K562 (cell line): ENCODE data around the gene C15orf62. TPM values are rescaled to one million over a fixed set of nuclear protein-coding genes. Genes with fewer than 3 reads are reported as not detected.

Experiments
- ATF1 ChIP-seq, 2 experiments: fragments of 450-650 bp in 1 of 2; IDR thresholded peaks; 2 replicates each; pipeline ENCODE4 v1.6.1; 2016; ENCODE audit warnings: missing compliant biosample characterization in 1 of 2, missing genetic modification characterization in 1 of 2
- ATF7 ChIP-seq: fragments of 450-650 bp; IDR thresholded peaks from 2 replicates; pipeline ENCODE4 v1.7.1; 2014; ENCODE audit warnings: mild to moderate bottlenecking, moderate library complexity
- CBFB ChIP-seq: sonication (generic); formaldehyde crosslinking; IDR thresholded peaks from 2 replicates; pipeline ENCODE4 v1.4.0; 2020; ENCODE audit warnings: mild to moderate bottlenecking, missing genetic modification reagents
- ERF ChIP-seq: fragments of 450-650 bp; formaldehyde crosslinking; IDR thresholded peaks from 2 replicates; pipeline ENCODE4 v1.4.0; 2020; ENCODE audit warnings: mild to moderate bottlenecking, mixed read lengths
- HDAC1 ChIP-seq, 2 experiments: fragments of 450-650 bp; IDR thresholded peaks; 2 replicates each; pipeline ENCODE4 v1.6.1; 2016 to 2017; ENCODE audit warnings: inconsistent platforms in 1 of 2, mild to moderate bottlenecking in 1 of 2, moderate library complexity in 1 of 2
- HEY1 ChIP-seq: fragments of 250-450 bp; sonication (Bioruptor Pico); IDR thresholded peaks from 2 replicates; pipeline ENCODE4 v1.5.0; 2020; ENCODE audit warnings: mild to moderate bottlenecking, moderate library complexity, borderline replicate concordance
- HNRNPL ChIP-seq: fragments of 200-400 bp; formaldehyde crosslinking; IDR thresholded peaks from 2 replicates; pipeline ENCODE4 v1.6.1; 2017; ENCODE audit warnings: low read depth, mild to moderate bottlenecking, low read length
- HNRNPUL1 ChIP-seq: fragments of 200-400 bp; formaldehyde crosslinking; IDR thresholded peaks from 2 replicates; pipeline ENCODE4 v1.6.1; 2017; ENCODE audit warnings: low read length
- IRF2 ChIP-seq: sonication (generic); formaldehyde crosslinking; IDR thresholded peaks from 2 replicates; pipeline ENCODE4 v1.8.1; 2022; ENCODE audit warnings: mild to moderate bottlenecking, missing genetic modification reagents
- MAFG ChIP-seq: fragments of 450-650 bp; conservative IDR thresholded peaks from 2 replicates; pipeline ENCODE4 v1.6.1; 2016; ENCODE audit warnings: missing genetic modification characterization, missing compliant biosample characterization
- MBD2 ChIP-seq: sonication (generic); IDR thresholded peaks from 2 replicates; pipeline ENCODE4 v1.6.1; 2016; ENCODE audit warnings: low read depth, borderline replicate concordance
- MCM3 ChIP-seq: fragments of 450-650 bp; IDR thresholded peaks from 2 replicates; pipeline ENCODE4 v1.6.1; 2016
- MCM7 ChIP-seq, 2 experiments: fragments of 450-650 bp; IDR thresholded peaks; 2 replicates each; pipeline ENCODE4 v1.6.1; 2016 to 2018
- MIER1 ChIP-seq: fragments of 450-650 bp; IDR thresholded peaks from 2 replicates; pipeline ENCODE4 v1.6.1; 2016; ENCODE audit warnings: antibody characterized with exemption, mild to moderate bottlenecking, low read depth
- MTA2 ChIP-seq: fragments of 450-650 bp; IDR thresholded peaks from 2 replicates; pipeline ENCODE4 v1.6.1; 2016; ENCODE audit warnings: low read depth
- NBN ChIP-seq: fragments of 450-650 bp; IDR thresholded peaks from 2 replicates; pipeline ENCODE4 v1.6.1; 2016; ENCODE audit warnings: low read depth, mild to moderate bottlenecking
- NFE2L1 ChIP-seq: fragments of 450-650 bp; IDR thresholded peaks from 2 replicates; pipeline ENCODE4 v1.6.1; 2016; ENCODE audit warnings: missing genetic modification characterization, low read depth, mild to moderate bottlenecking, missing compliant biosample characterization, moderate library complexity, borderline replicate concordance
- PPARD ChIP-seq: fragments of 250-450 bp; sonication (Bioruptor Pico); IDR thresholded peaks from 2 replicates; pipeline ENCODE4 v1.8.0; 2022; ENCODE audit warnings: inconsistent platforms, mild to moderate bottlenecking, moderate library complexity
- TAL1 ChIP-seq: fragments of 450-650 bp; IDR thresholded peaks from 2 replicates; pipeline ENCODE4 v1.6.1; 2016; ENCODE audit warnings: mild to moderate bottlenecking
- TSC22D4 ChIP-seq: fragments of 450-650 bp; IDR thresholded peaks from 2 replicates; pipeline ENCODE4 v1.6.1; 2016; ENCODE audit warnings: missing genetic modification characterization, missing biosample characterization, control low read depth
- U2AF1 ChIP-seq: fragments of 200-400 bp; formaldehyde crosslinking; optimal IDR thresholded peaks from 2 replicates; pipeline ENCODE3; 2017; ENCODE audit warnings: mild to moderate bottlenecking, low read depth, low read length, moderate library complexity
- ZBTB1 ChIP-seq: sonication (generic); formaldehyde crosslinking; IDR thresholded peaks from 2 replicates; pipeline ENCODE4 v1.8.1; 2023; ENCODE audit warnings: missing genetic modification reagents, low read depth, mild to moderate bottlenecking, borderline replicate concordance
- ZNF134 ChIP-seq: fragments of 250-450 bp; sonication (Bioruptor Pico); conservative IDR thresholded peaks from 2 replicates; pipeline ENCODE4 v1.4.0; 2020
- ZNF140 ChIP-seq: fragments of 250-450 bp; sonication (Bioruptor Pico); IDR thresholded peaks from 2 replicates; pipeline ENCODE4 v1.8.0; 2021; ENCODE audit warnings: moderate library complexity, mild to moderate bottlenecking, inconsistent platforms
- ZNF507 ChIP-seq: conservative IDR thresholded peaks from 2 replicates; pipeline ENCODE4 v1.6.1; 2017; ENCODE audit warnings: missing genetic modification characterization, missing compliant biosample characterization
- ZNF695 ChIP-seq: fragments of 450-650 bp; formaldehyde crosslinking; IDR thresholded peaks from 2 replicates; pipeline ENCODE4 v1.4.0; 2020; ENCODE audit warnings: mild to moderate bottlenecking, moderate library complexity
- polyA plus RNA-seq, 8 experiments: library from polyadenylated mRNA; depleted of rRNA in 4 of 8; stranded (reverse) in 5 of 8; unstranded in 3 of 8; fragments of >200 nt; fragmentation: Nextera tagmentation in 2 of 8; fragmentation: Illumina TruSeq in 1 of 8; extraction: Ambion mirVana in 2 of 8; extraction: Trizol in 1 of 8; gene quantifications; 2 replicates each; pipeline versions ENCODE4 v1.2.1 to v1.2.3, GENCODE V29; 2011 to 2014; ENCODE audit warnings: inconsistent platforms in 1 of 8, missing spikeins in 1 of 8
- total RNA-seq, 7 experiments: library from RNA; depleted of rRNA in 6 of 7; stranded (reverse); fragments of >200 nt in 6 of 7; fragmentation: Illumina TruSeq in 2 of 7; extraction: Trizol in 2 of 7; gene quantifications; 2 replicates each; pipeline versions ENCODE4 v1.2.1 to v1.2.3, GENCODE V29; 2011 to 2021; ENCODE audit warnings: low replicate concordance in 1 of 7
- TF ChIP-seq, protein P1 (sequence below): fragments of 250-450 bp; sonication (Bioruptor Pico); IDR thresholded peaks from 2 replicates; pipeline ENCODE4 v1.5.0; 2021
- TF ChIP-seq, protein P2 (sequence below): fragments of 450-650 bp; IDR thresholded peaks from 2 replicates; pipeline ENCODE4 v1.6.1; 2018; ENCODE audit warnings: mild to moderate bottlenecking, low read depth; ENCODE audit not compliant: partially characterized antibody
- TF ChIP-seq, protein P3 (sequence below): IDR thresholded peaks from 2 replicates; pipeline ENCODE4 v1.6.1; 2011; ENCODE audit not compliant: insufficient read length; ENCODE audit errors: extremely low read depth

C15orf62 gene
- total and polyA plus RNA-seq, 9 of the 15 experiments (the other 6 are each of a cell fraction or from before 2014, with no cell fraction given), result 0.01 to 0.76 (median 0.30) TPM; not detected in 1

DNA sequence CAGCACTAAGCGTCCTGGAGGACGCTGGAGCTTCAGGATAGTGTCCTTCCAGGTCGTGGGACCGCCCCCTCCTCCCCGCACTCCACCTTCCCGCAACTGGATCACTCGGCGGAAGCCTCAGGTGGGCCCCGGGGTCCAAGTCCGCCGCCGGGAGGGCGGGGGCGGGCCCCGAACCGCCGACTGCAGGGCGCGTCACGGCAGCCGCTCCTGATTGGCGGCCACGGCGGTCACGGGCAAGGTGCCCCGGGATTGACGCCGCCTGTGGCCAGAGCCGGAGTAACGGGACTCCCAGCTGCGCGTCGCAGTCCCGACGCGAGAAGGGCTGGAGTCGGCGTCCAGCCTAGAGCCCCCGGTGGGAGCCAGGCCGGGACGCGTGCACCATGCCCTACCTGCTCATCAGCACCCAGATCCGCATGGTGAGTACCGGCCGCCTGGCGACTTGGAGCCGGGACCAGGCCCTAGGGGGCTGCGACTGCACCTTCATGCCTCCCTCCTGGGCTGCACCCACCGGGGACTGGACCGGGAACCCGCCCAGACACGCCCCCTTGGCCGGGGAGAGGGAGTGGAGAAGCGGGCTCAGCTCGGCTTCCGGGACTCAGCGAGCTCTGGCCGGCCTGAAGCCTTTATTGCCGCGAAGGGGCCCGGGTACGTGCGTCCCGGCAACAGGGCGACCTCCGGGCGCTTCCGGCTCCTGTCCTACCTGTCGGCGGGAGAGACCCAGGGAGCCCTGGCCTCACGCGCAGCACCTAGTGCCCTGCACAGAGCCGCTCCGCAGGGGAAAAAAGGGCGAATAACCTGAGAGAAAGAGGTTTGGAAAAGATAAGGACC lies 5.8 kb upstream of the C15orf62 start, which contains the start of gene GCHFR (continued):
- TF ChIP-seq, protein P1, sequence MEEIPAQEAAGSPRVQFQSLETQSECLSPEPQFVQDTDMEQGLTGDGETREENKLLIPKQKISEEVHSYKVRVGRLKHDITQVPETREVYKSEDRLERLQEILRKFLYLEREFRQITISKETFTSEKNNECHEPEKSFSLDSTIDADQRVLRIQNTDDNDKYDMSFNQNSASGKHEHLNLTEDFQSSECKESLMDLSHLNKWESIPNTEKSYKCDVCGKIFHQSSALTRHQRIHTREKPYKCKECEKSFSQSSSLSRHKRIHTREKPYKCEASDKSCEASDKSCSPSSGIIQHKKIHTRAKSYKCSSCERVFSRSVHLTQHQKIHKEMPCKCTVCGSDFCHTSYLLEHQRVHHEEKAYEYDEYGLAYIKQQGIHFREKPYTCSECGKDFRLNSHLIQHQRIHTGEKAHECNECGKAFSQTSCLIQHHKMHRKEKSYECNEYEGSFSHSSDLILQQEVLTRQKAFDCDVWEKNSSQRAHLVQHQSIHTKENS (CRISPR knock-in tag), result no peak
- peak; percentile 51; the same call in 1 of the 2 replicates for TF ChIP-seq ZBTB1 (CRISPR knock-in tag)
- peak; percentile 74 for TF ChIP-seq ATF7
- TF ChIP-seq HDAC1 (IDR thresholded peaks at IDR 0.05), result peak in 1 of 2 experiments; percentile 82; a peak in 2 of 4 replicates
- TF ChIP-seq NFE2L1 (tag), result no peak
- no peak for TF ChIP-seq CBFB (CRISPR knock-in tag)
- no peak for TF ChIP-seq HNRNPUL1
- TF ChIP-seq U2AF1, result peak; percentile 71
- no peak for TF ChIP-seq ZNF695 (CRISPR knock-in tag)
- no peak for TF ChIP-seq MTA2
- TF ChIP-seq HNRNPL, result peak; percentile 85
- TF ChIP-seq ERF (CRISPR knock-in tag), result no peak
- no peak for TF ChIP-seq TSC22D4 (tag)
- no peak for TF ChIP-seq MAFG (tag)
- no peak for TF ChIP-seq MIER1
- no peak for TF ChIP-seq MCM3
- TF ChIP-seq HEY1 (CRISPR knock-in tag), result no peak
- no peak for TF ChIP-seq IRF2 (CRISPR knock-in tag)
- TF ChIP-seq, protein P2, sequence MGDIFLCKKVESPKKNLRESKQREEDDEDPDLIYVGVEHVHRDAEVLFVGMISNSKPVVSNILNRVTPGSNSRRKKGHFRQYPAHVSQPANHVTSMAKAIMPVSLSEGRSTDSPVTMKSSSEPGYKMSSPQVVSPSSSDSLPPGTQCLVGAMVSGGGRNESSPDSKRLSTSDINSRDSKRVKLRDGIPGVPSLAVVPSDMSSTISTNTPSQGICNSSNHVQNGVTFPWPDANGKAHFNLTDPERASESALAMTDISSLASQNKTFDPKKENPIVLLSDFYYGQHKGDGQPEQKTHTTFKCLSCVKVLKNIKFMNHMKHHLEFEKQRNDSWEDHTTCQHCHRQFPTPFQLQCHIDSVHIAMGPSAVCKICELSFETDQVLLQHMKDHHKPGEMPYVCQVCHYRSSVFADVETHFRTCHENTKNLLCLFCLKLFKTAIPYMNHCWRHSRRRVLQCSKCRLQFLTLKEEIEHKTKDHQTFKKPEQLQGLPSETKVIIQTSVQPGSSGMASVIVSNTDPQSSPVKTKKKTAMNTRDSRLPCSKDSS, result no peak
- TF ChIP-seq ZNF507, result no peak
- no peak for TF ChIP-seq MCM7 (IDR thresholded peaks at IDR 0.05)
- TF ChIP-seq ZNF134 (CRISPR knock-in tag), result no peak
- no peak for TF ChIP-seq TAL1
- TF ChIP-seq NBN, result no peak
- TF ChIP-seq ATF1 (CRISPR knock-in tag; IDR thresholded peaks at IDR 0.05), result peak; percentile 49
- TF ChIP-seq ATF1 (tag; IDR thresholded peaks at IDR 0.05), result peak; percentile 91
- TF ChIP-seq, protein P3, sequence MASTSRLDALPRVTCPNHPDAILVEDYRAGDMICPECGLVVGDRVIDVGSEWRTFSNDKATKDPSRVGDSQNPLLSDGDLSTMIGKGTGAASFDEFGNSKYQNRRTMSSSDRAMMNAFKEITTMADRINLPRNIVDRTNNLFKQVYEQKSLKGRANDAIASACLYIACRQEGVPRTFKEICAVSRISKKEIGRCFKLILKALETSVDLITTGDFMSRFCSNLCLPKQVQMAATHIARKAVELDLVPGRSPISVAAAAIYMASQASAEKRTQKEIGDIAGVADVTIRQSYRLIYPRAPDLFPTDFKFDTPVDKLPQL, result no peak
- no peak for TF ChIP-seq PPARD
- no peak for TF ChIP-seq MBD2
- TF ChIP-seq ZNF140, result no peak
